ENCODE measurements around the gene FDX1. TPM values are rescaled to one million over a fixed set of nuclear protein-coding genes. Genes with fewer than 3 reads are reported as not detected.

The FDX1 gene
- total RNA-seq, 1 donor from 2014 or later, result 17.6 TPM

- TF ChIP-seq CTCF (IDR thresholded peaks at IDR 0.05), result no peak
- no peak for DNase-seq (ENCODE audit: low spot score in 2 of 2)
- Histone ChIP-seq H3K27me3 (no peaks in the 10 kb centered on the region), H3K27ac (no peak overlapping the region), H3K4me3 (no peak overlapping the region), H3K36me3 (no peaks in the 10 kb centered on the region), H3K4me1 (no peaks in the 10 kb centered on the region), H3K9me3 (no peaks in the 10 kb centered on the region)
- intact Hi-C loops (cut with DNase I), result no loop called here
These were observed 79.0 kb downstream of the FDX1 start for GRCh38 chr11:110508786-110509185.

GRCh38 chr11:110509472-110509871 is 79.7 kb downstream of the FDX1 start:
- DNase-seq (ENCODE audit: low spot score in 2 of 2), result no peak
- Histone ChIP-seq H3K27me3 (no peaks in the 10 kb centered on the region), H3K27ac (no peak overlapping the region), H3K4me3 (no peak overlapping the region), H3K36me3 (no peaks in the 10 kb centered on the region), H3K9me3 (no peaks in the 10 kb centered on the region), H3K4me1 (no peaks in the 10 kb centered on the region)
- TF ChIP-seq CTCF (IDR thresholded peaks at IDR 0.05), result no peak
- intact Hi-C loops (cut with DNase I), result no loop called here

- intact Hi-C loops (cut with DNase I), result no loop called here
- Histone ChIP-seq H3K27me3 (no peaks in the 10 kb centered on the region), H3K9me3 (no peaks in the 10 kb centered on the region), H3K4me3 (no peak overlapping the region), H3K4me1 (no peaks in the 10 kb centered on the region), H3K27ac (no peak overlapping the region), H3K36me3 (no peaks in the 10 kb centered on the region)
- DNase-seq (ENCODE audit: low spot score in 2 of 2), result no peak
- TF ChIP-seq CTCF (IDR thresholded peaks at IDR 0.05), result no peak
These were observed 82.3 kb downstream of the FDX1 start for GRCh38 chr11:110512026-110512425.

GRCh38 chr11:110513259-110513801 is 83.6 kb downstream of the FDX1 start:
- no peak overlapping the region for H3K4me3 ChIP-seq

GRCh38 chr11:110513846-110514437 is 84.2 kb downstream of the FDX1 start:
- intact Hi-C loops (cut with DNase I), result no loop called here
- Histone ChIP-seq H3K9me3 (no peaks in the 10 kb centered on the region), H3K27me3 (no peaks in the 10 kb centered on the region), H3K4me3 (no peak overlapping the region), H3K27ac (no peak overlapping the region), H3K4me1 (no peaks in the 10 kb centered on the region), H3K36me3 (no peaks in the 10 kb centered on the region)
- DNase-seq (ENCODE audit: low spot score in 2 of 2), result no peak
- TF ChIP-seq CTCF (IDR thresholded peaks at IDR 0.05), result no peak

More at GRCh38 chr11:110513259-110513801, 83.6 kb downstream of the FDX1 start:
- Histone ChIP-seq H3K4me1 (no peaks in the 10 kb centered on the region), H3K27ac (peak overlapping the region in 1 of 2 donors; percentile 27), H3K9me3 (no peaks in the 10 kb centered on the region), H3K27me3 (no peaks in the 10 kb centered on the region), H3K36me3 (no peaks in the 10 kb centered on the region)
- no peak for TF ChIP-seq CTCF (IDR thresholded peaks at IDR 0.05)
- DNase-seq (ENCODE audit: low spot score in 2 of 2), result no peak
- intact Hi-C loops (cut with DNase I), result no loop called here

Other genes with a start within 250 kb of the FDX1 start
- 105 TPM for gene RDX, start 133.3 kb upstream of the FDX1 start, total RNA-seq

Measured in ascending aorta (tissue), 2 donors.